Embryonic facial prominence (tissue), 1 donor: ENCODE results near the gene ZFP92.
"Not testable (repeated sequence)": the region's sequence is repeated elsewhere in the genome, so short reads cannot be mapped to it uniquely, and the experiment has no call there.

Source experiments
- DNase-seq: peaks from one replicate; pipeline ENCODE4 v3.0.0-alpha.2; 2016; ENCODE audit errors: extremely low spot score

ZFP92 gene, protein sequence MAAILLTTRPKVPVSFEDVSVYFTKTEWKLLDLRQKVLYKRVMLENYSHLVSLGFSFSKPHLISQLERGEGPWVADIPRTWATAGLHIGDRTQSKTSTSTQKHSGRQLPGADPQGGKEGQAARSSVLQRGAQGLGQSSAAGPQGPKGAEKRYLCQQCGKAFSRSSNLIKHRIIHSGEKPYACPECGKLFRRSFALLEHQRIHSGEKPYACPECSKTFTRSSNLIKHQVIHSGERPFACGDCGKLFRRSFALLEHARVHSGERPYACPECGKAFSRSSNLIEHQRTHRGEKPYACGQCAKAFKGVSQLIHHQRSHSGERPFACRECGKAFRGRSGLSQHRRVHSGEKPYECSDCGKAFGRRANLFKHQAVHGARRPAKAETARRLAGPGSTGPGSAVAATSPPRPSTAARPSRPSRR

GRCh38 chrX:153411255-153411987, at the start of gene ZFP92:
Gene ZFP92, plus strand, starts transcription at chrX:153411472. Its CDS starts 6,851 bp downstream, at chrX:153418323.
- no peak for DNase-seq

- no peak for DNase-seq
These were observed 49.4 kb upstream of the ZFP92 start for GRCh38 chrX:153361781-153362397.

DNA sequence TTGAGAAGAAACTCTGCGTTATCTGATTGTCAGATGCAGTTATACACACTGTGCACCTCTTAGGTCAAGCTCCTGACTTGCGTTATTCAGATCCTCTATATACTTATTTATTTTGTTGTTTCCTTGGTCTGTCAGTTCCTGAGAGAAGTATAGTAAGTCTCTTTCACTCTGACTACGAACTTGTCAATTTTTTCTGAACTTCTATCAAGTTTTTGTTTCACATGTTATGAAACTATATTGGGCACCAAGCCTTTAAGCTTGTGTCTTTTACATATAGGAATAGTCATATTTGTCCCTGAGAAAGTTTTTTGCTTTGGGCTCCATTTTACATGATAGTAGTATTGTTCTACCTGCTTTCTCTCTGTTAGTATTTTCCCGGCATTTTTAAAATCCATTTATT, 45.6 kb upstream of the ZFP92 start:
- no peak for DNase-seq

GRCh38 chrX:153366119-153366518, 45.2 kb upstream of the ZFP92 start:
- DNase-seq = no peak

DNA sequence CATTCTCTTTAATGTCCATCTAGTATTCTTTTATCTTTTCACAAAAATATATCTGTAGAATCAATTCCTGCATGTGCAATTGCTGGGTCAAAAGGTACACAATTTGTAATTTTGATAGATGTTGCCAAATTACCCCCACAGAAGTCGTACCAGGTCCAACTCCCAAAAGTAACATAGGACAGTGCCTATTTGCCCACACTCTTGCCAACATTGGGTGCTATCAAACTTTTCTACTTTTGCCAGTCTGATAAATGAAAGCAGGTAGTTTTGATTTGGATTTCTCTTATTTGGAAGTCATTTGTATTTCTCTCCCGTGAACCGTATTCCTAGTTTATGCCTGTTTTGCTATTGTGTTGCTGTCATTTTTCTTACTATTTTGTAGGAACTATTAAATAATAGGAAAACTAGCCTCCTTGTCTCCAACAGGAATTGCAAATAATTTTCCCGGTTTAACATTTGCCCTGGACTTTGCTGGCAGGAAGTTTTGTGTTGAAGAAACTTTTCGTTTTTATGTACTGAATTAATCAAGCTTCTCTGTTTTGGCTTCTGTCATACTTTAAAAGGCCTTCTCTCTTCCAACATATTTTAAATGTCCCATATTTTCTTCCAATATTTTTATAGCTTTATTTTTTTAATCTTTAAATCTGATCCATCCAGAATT, 44.3 kb upstream of the ZFP92 start:
- DNase-seq = no peak

DNA sequence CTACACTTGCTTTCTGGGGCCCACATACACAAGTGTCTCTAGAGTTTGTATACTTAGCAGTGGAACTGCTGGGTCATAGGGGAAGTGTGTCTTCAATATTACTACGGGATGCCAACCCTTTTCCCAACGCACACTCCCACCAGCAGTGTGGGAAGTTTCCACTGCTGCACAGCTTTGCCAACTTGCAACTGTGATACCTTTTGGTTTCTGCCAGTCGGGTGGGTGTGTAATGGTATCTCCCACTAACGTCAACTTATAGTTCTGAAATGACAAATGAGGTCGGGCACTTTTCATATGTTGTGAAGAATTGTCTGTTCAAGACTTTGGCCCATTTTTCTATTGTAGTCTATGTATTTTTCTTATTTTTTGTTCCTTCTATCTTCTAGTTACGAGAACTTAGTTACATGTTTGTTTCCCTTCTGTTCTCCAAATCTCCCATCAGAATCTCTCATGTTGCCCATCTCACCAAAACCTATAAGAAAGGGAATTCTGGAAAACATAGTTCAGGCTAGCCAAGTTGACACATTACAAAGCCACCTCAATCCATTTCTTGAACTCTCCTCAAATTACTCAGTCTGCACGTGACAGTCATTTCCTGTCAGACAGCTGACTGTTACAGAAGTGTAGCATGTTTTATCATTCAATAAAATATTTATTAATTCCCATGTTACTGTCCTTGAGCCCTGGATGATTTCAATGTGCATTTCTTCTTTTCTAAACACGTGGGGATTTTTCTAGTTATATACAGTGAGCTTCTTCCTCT, 40.8 kb upstream of the ZFP92 start:
- DNase-seq = no peak

DNA sequence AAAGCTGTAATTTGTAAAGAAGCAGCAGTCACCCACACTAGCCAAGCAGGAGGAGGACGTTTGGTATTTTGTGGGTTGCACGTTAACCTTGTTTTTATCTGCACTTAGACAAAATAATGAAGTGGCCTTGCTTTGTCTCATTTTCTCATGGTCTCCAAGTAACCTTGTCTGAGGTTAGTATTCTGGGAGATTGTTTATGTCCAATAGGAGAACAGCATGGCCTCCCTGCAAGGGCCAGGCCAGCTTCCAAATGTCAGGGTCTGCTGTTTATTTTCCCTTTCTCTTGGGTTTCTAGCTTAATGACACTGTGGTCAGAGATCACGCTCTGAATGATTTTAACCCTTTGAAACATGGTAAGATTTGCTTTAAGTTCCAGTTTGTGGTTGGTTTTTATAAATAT, 40.0 kb upstream of the ZFP92 start:
- DNase-seq = no peak

DNA sequence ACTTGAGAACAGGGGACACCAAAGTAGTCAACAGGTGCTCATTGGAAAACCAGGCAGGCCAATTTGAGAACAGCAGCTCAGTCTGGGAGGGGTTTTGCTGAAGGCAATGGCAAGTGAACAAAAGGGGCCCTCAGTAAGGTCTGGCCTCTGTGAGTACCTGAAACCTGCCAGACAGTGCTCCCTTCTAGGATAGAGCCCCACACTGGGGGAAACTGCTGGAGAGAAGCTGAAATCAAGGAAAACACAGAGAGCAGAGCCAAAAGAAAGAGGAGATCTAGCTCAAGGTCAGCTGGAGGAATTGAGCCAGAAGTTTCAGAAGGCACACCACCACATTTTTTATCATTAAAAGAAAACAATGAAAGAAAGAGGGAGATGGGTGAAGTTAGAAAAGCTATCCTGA, 38.3 kb upstream of the ZFP92 start:
- no peak for DNase-seq

DNA sequence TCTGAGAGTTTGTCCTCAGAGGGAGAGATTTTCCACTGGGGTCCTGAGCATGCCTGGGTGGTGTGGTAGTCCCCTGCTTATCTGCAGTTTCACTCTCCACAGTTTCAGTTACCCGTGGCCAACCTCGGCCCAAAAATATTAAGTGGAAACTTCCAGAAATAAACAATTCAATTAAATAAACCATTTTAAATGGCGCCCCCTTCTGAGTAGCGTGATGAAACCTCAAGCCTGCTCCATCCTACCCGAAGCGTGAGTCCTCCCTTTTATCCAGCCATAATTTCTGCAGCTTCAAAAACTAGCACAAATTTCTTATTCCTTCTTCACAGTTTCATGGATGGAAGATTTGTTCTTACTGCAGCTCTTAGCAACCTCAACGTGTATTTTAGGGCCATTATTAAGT, 36.8 kb upstream of the ZFP92 start:
- no peak for DNase-seq

- no peak for DNase-seq
These were observed 35.7 kb upstream of the ZFP92 start for GRCh38 chrX:153375571-153375970.

DNA sequence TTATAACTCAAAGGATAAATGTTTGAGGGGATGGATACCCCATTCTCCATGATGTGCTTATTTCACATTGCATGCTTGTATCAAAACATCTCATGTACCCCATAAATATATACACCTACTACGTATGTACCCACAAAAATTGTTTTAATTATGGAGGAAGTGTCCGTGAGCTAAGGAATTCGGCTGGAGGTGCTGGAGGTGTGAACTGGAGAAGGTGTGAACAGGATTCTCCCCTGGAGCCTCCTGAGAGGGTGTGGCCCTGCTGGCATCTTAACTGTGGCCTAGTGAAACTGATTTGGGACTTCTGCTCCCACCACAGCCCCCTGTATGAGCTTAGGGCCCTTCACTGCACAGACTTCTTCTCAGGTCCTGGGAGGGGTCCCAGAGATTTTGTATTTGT, 33.5 kb upstream of the ZFP92 start:
- DNase-seq = no peak

DNA sequence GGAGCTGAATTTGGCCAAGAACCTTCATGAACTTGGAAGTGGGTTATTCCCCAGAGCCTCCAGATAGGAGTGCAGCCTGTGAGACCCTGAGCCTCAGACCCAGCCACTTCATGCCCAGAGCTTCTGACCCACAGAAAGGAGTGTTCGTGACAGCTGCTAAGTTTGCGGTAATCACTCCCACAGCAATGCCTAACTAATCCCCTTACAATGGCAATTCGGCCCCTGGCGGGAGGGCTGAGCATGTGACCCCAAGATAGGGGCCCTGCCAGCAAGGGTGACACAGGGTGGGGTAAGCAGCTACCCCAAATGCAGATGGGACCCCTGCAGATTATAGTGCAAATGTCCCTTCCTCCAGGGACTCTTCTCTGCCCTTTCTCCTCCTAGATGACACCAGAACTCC, 32.7 kb upstream of the ZFP92 start:
- no peak for DNase-seq

- no peak for DNase-seq
These were observed 31.8 kb upstream of the ZFP92 start for GRCh38 chrX:153379508-153379907.

GRCh38 chrX:153379971-153380581, 31.2 kb upstream of the ZFP92 start:
- no peak for DNase-seq

DNA sequence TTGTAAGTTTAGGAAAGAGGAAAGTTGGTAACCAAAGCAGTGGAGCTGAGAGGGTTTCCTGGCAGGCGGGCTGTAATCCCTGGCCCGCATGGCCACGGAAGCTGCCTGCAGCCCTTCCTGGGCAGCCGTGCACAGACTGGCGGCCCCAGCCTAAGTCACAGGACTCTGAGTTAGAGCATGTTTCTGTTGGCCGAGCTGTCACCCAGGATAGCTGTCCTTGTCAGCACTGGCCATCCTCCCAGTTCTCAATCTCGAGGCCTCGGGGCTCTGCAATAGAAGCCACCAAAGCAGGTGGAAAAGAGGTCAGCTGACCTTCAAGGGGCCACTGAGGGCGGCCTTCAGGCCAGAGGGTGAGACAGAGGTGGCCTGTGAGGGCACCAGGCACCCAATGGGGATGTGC, 30.6 kb upstream of the ZFP92 start:
- no peak for DNase-seq

GRCh38 chrX:153381684-153382532, 29.4 kb upstream of the ZFP92 start:
- DNase-seq = peak; percentile 72

- no peak for DNase-seq
These were observed 28.4 kb upstream of the ZFP92 start for GRCh38 chrX:153382563-153383482.

- no peak for DNase-seq
These were observed 26.9 kb upstream of the ZFP92 start for GRCh38 chrX:153384390-153384789.

- not testable (repeated sequence) for DNase-seq
These were observed 26.3 kb upstream of the ZFP92 start for GRCh38 chrX:153384973-153385372.
